ENCODE measurements around the gene PLEKHB2.

DNA sequence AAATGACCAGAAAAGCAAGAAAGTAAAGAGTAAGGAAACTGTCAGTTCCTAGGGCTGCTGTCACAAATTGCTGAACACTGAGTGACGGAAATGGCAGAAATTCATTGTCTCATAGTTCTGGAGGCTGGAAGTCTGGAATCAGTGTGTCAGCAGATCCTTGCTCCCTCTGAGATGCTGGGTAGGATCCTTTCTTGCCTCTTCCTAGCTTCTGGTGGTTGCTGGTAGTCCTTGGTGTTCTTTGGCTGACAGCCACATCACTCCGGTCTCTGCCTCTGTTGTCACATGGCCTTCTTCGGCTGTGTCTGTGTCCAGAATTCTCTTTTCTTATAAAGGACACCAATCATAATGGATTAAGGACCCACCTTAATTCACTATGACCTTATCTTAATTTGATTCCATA, 21.9 kb downstream of the PLEKHB2 start:
- TF ChIP-seq, protein P1, sequence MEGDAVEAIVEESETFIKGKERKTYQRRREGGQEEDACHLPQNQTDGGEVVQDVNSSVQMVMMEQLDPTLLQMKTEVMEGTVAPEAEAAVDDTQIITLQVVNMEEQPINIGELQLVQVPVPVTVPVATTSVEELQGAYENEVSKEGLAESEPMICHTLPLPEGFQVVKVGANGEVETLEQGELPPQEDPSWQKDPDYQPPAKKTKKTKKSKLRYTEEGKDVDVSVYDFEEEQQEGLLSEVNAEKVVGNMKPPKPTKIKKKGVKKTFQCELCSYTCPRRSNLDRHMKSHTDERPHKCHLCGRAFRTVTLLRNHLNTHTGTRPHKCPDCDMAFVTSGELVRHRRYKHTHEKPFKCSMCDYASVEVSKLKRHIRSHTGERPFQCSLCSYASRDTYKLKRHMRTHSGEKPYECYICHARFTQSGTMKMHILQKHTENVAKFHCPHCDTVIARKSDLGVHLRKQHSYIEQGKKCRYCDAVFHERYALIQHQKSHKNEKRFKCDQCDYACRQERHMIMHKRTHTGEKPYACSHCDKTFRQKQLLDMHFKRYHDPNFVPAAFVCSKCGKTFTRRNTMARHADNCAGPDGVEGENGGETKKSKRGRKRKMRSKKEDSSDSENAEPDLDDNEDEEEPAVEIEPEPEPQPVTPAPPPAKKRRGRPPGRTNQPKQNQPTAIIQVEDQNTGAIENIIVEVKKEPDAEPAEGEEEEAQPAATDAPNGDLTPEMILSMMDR (IDR thresholded peaks at IDR 0.05): no peak
- TF ChIP-seq TCF7L2 (IDR thresholded peaks at IDR 0.05; ENCODE audit: low read depth, low read length) (no peak), POLR2AphosphoS5 (IDR thresholded peaks at IDR 0.05; ENCODE audit: low read depth, low read length) (no peak)

Data from Panc1 (cell line).